T-helper 1 cell treated with Interleukin-12 subunit alpha and Interleukin-12 subunit beta and Interleukin-4 antibody, amounts not matched to agents 30 μg/mL and 1 μg/mL, for 36 hours (primary cell): ENCODE measurements around the gene CA10.

ENCODE experiments used
- H3K27ac Mint-ChIP-seq: one replicate; pipeline ENCODE4 v1.8.0; 2021; ENCODE audit warnings: mild to moderate bottlenecking, mixed read lengths
- H3K27me3 Mint-ChIP-seq: one replicate; pipeline ENCODE4 v1.8.0; 2021; ENCODE audit warnings: low read depth, mixed read lengths
- H3K36me3 Mint-ChIP-seq: one replicate; pipeline ENCODE4 v1.8.0; 2021; ENCODE audit warnings: low read depth, mixed read lengths
- H3K4me1 Mint-ChIP-seq: one replicate; pipeline ENCODE4 v1.8.0; 2021; ENCODE audit warnings: low read depth, mixed read lengths
- H3K4me3 Mint-ChIP-seq: one replicate; pipeline ENCODE4 v1.8.0; 2021; ENCODE audit warnings: mild to moderate bottlenecking, moderate library complexity, mixed read lengths
- H3K9me3 Mint-ChIP-seq: one replicate; pipeline ENCODE4 v1.8.0; 2021; ENCODE audit warnings: mixed read lengths

The CA10 gene

DNA sequence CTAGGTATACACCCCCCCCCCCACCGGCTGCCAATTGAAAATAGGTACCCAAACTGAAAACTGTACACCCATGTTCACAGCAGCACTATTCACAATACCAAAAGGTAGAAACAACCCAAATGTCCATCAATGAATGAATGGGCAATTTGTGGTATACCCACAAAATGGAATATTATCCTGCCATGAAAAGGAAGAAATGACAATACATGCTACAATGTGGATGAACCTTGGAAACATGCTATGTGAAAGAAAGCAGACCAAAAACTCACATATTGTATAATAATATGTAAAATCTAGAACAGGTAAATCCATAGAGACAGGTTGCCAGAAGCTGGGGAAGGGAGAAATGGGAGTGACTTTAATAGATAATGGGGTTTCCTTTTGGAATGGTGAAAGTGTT lies 480.6 kb downstream of the CA10 start:
- no peaks in the 10 kb centered on the region for H3K4me1 Mint-ChIP-seq
- no peaks in the 10 kb centered on the region for H3K36me3 Mint-ChIP-seq
- H3K27ac Mint-ChIP-seq, result no peak overlapping the region
- H3K4me3 Mint-ChIP-seq, result no peak overlapping the region
- H3K9me3 Mint-ChIP-seq, result no peaks in the 10 kb centered on the region
- H3K27me3 Mint-ChIP-seq, result peaks cover 5% of the 10 kb centered on the region

DNA sequence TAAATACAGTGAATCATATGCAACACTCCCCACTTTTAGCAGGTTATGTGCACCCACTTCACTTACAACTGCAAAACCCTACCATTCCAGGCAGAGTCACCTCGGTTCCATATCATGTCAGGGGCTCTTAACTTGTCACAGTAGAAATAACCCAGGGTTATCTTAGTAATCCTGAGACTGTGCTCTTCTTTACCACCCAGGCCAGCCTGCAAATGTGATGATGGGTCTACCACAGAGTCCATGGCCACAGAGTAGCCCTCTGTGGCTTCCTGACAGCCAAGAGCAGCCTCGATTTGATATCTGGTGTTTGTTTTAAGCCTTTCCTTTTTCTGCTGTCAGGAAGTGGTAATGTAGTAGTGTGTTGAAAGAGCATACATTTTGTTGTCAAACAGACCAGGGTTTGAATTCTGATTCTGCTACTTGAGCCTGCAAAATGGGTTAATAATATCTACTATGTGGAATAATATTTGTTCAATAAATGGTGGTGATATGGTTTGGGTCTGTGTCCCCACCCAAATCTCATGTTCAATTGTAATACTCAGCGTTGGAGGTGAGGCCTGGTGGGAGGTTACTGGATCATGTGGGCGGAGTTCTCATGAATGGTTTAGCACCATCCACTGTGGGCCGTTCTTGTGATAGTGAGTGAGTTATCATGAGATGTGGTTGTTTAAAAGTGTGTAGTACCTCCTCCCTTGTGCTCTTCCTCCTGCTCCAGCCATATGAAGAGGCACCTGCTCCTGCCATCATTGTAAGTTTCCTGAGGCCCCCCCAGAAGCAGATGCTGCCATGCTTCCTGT lies 481.6 kb downstream of the CA10 start:
- no peaks in the 10 kb centered on the region for H3K4me1 Mint-ChIP-seq
- peaks cover 5% of the 10 kb centered on the region for H3K27me3 Mint-ChIP-seq
- H3K9me3 Mint-ChIP-seq, result no peaks in the 10 kb centered on the region
- H3K4me3 Mint-ChIP-seq, result no peak overlapping the region
- no peak overlapping the region for H3K27ac Mint-ChIP-seq
- no peaks in the 10 kb centered on the region for H3K36me3 Mint-ChIP-seq

DNA sequence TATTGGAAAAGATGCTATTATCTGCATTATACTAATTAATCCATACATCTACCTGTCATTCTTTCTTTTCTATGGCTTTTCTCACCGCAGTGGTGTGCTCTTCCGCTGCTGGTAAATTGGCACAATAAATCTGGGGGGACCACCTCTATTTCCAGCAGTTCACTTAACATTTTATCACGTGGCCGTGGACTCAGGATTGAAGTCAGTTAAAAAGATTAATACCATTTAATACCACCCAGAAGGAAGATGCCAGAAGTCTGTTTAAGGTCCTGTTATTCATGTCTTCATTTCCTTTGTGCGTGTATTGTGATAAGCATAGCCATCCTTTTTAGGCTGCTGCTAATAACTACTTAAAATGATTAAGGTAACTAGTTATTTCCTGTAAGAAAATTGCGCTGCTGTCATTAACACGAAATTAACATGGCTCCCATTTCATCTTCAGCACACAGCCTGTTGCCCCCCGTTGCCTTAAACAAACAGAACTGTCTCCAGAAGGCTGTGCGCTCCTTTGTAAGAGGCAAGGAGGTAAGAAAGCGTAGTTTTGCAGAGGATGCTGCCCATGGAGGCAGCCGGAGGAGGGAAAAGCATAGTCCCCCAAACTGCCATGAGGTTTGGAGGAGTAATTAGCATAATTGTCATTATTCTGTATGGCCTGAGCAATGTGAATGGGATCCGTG lies 483.8 kb downstream of the CA10 start:
- Mint-ChIP-seq H3K27ac (no peak overlapping the region), H3K4me3 (no peak overlapping the region), H3K36me3 (no peaks in the 10 kb centered on the region), H3K4me1 (no peaks in the 10 kb centered on the region), H3K27me3 (peaks cover 5% of the 10 kb centered on the region), H3K9me3 (no peaks in the 10 kb centered on the region)

DNA sequence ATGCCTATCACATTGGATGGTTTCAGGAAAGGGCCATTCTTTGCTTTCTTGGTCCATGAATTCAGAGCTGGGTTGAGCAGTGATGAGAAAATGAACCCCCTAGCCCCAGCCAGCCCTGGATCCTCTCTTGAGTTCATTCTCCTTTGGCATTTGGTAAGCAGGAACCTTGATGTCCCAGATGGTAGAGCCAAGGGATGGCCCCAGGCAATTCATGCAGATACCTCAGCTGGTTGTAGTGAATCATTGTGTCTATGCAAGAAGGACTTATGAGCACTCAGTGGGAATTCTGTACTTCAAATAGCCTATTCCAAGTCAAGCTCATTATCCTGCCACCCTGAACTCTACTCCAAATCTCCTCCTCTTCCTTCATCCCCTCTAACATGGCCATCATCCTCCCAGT lies 485.4 kb downstream of the CA10 start:
- Mint-ChIP-seq H3K27me3 (peaks cover 5% of the 10 kb centered on the region), H3K27ac (no peak overlapping the region), H3K9me3 (no peaks in the 10 kb centered on the region), H3K4me3 (no peak overlapping the region), H3K4me1 (no peaks in the 10 kb centered on the region), H3K36me3 (no peaks in the 10 kb centered on the region)

DNA sequence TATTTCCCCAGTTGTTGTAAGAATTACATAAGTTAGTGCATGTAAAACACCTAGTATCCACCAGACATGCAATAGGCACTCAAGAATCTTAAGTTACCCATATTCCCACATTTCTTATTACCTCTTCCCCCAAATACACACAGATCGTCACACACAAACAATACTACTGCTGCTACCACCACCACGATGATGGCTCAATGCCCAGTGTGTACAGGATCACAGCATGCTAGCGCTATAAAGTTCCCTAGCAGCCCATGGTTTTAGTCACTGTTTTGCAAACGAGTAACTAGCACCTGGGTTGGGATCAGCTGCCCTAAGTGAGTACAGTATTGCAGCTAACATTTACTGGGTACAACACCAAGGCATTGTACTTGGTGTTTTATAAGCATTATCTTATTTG lies 486.4 kb downstream of the CA10 start:
- Mint-ChIP-seq H3K4me1 (no peaks in the 10 kb centered on the region), H3K36me3 (no peaks in the 10 kb centered on the region), H3K9me3 (no peaks in the 10 kb centered on the region), H3K27ac (no peak overlapping the region), H3K4me3 (no peak overlapping the region), H3K27me3 (peaks cover 5% of the 10 kb centered on the region)

DNA sequence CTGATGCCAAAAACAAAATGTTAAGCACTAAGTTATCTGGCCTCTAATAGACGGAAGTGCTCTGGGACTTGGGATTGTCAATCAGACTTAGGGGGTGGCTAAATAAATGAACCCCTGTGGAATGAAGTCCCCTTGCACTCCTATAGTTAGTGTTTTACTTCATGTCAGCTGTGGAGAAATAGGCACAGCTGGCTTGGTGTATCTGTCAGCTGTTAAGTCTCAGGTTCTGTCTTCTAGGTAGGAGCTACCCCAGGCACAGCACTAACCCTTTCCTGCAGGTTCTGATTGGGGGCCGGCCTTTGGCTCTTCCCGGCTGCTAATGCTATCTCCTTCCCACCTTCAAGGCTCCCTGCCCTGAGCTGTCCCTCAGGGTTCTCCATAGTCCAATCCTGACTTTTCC lies 487.6 kb downstream of the CA10 start:
- Mint-ChIP-seq H3K36me3 (no peaks in the 10 kb centered on the region), H3K27ac (no peak overlapping the region), H3K4me3 (no peak overlapping the region), H3K9me3 (no peaks in the 10 kb centered on the region), H3K4me1 (no peaks in the 10 kb centered on the region), H3K27me3 (peaks cover 5% of the 10 kb centered on the region)

DNA sequence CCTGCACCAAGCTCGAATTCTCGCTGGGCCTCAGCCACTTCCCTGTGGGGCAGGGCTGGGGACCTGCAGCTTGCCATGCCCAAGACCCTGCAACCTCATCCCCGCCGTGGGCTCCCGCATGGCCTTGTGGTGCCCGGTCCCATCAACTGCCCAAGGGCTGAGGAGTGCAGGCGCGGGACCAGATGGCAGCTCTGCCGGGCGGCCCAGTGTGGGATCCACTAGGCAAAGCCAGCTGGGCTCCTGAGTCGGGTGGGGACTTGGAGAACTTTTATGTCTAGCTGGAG lies 489.6 kb downstream of the CA10 start:
- no peaks in the 10 kb centered on the region for H3K9me3 Mint-ChIP-seq
- H3K4me3 Mint-ChIP-seq, result no peak overlapping the region
- H3K27ac Mint-ChIP-seq, result no peak overlapping the region
- peaks cover 3% of the 10 kb centered on the region for H3K27me3 Mint-ChIP-seq
- H3K4me1 Mint-ChIP-seq, result no peaks in the 10 kb centered on the region
- no peaks in the 10 kb centered on the region for H3K36me3 Mint-ChIP-seq

DNA sequence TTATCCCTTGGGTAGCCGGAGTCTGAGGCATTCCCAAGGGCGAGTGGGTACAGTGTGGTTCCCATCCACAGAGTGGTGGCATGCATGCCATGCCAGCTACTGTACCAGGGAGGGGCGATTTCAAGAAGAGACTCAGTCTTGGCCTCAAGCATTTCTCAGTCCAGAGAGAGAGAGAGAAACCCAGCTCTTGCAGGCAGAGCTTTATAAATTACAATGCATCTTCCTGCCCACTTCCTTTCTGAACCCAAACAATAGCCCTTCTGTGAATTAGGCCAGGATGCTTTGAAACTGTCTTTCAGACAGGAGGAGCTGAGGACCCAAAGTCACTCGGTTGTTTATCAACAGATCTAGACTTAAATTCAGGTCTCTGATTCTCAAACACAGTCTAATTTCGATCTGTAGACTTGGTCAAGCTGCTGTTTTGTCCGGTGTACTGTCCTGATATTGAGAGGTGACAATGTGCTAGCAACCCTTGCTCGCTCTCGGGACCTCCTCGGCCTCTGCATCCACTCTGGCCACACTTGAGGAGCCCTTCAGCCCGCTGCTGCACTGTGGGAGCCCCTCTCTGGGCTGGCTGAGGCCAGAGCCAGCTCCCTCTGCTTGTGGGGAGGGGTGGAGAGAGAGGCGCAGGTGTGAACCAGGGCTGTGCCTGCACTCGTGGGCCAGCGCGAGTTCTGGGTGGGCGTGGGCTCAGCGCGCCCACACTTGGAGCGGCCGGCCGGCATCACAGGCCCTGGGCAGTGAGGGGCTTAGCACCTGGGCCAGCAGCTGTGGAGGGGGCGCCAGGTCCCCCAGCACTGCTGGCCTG lies 490.2 kb downstream of the CA10 start:
- no peaks in the 10 kb centered on the region for H3K9me3 Mint-ChIP-seq
- H3K27ac Mint-ChIP-seq, result no peak overlapping the region
- peaks cover 2% of the 10 kb centered on the region for H3K27me3 Mint-ChIP-seq
- H3K4me3 Mint-ChIP-seq, result no peak overlapping the region
- no peaks in the 10 kb centered on the region for H3K36me3 Mint-ChIP-seq
- H3K4me1 Mint-ChIP-seq, result no peaks in the 10 kb centered on the region

DNA sequence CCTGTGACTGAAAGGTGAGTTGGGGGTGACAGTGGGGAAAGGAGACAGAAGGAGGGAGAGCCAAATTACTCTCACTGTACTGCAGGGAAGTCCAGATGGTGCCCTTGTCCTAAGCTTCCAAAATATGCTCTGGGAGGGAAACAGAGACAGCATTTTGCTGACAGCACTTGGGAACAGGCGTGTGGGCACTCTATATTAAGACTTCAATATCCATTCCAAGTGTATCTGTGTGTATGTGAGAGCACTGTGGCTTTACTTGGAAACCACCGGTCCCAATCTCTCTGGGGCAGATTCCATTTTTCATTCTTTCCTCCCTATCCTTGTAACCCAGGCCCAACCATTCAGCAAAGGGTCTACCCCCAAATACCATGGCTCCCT lies 490.8 kb downstream of the CA10 start:
- H3K36me3 Mint-ChIP-seq, result no peaks in the 10 kb centered on the region
- H3K27me3 Mint-ChIP-seq, result peaks cover 4% of the 10 kb centered on the region
- no peaks in the 10 kb centered on the region for H3K9me3 Mint-ChIP-seq
- H3K4me1 Mint-ChIP-seq, result no peaks in the 10 kb centered on the region
- H3K27ac Mint-ChIP-seq, result no peak overlapping the region
- H3K4me3 Mint-ChIP-seq, result no peak overlapping the region

DNA sequence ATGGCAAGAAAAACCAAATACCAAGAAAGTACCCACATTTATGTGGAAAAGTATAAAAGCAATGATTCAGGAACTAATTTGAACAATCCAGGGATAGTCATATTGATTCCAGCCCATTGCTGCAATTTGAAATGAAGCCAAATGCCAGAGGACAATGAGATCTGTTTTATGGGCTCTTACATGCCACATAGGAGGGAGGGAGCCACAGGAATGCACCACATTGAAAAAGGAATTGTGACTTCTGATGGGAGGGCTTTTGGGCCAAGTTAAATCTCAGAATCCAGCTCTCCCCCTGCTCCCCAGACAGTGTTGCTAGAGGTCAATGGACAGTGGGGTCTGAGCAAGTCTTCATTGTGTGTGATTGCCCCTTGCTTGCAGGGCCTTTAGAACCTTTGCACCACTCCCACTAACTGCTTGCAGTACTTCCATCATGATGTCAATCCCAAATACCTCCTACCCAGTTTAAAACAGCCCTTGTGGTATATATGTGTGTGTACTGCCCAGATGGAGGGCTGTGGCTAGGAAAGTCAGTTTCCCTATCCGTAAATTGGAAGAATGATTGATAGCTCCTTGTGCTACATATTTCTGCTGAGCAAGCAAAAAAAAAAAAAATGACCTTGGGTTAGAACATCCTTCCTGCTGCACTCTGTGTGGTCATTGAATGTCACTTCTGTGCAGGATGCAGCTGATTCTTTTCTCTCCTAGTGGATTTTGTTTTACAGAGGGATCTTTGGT lies 491.4 kb downstream of the CA10 start:
- H3K27ac Mint-ChIP-seq, result no peak overlapping the region
- no peaks in the 10 kb centered on the region for H3K9me3 Mint-ChIP-seq
- H3K27me3 Mint-ChIP-seq, result peaks cover 4% of the 10 kb centered on the region
- no peaks in the 10 kb centered on the region for H3K4me1 Mint-ChIP-seq
- H3K4me3 Mint-ChIP-seq, result no peak overlapping the region
- H3K36me3 Mint-ChIP-seq, result no peaks in the 10 kb centered on the region

DNA sequence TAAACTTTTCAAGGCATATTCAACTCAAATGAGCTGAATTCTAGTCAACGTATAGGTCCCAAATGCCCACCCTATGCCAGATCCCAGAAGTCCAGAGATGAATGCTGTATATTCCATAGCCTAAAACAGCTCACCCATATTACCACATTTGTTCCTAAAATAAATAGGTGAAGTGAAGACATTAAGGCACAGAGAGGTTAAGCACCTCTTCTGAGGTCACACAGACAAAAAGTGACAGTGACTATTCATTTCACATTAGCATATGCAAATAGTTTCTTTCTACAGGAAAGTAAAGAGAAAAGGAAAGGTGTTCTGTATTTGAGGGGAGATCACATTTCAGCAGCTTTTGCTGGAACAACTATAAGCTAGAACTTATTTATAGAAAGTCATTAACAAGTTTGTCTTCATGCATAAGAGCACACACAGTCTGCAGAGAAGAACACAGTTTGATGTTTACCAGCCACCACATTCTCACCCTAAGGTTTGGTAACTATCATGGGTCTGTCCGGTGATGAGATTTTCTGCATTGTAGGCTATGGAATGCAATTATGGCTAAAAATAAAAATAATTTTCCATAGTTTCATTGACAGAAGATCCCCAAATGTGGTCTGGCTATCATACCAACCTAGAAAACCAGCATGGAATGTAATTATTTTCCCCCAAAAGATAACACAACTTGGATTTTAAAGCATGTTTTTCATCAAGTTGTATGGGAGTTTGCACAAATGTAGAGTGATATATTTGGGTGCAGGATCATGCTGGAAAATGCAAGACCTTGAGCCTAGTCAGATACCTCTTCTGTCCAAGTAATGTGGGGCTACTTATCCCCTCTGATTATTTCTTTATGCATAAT lies 496.1 kb downstream of the CA10 start:
- Mint-ChIP-seq H3K4me3 (no peak overlapping the region), H3K36me3 (no peaks in the 10 kb centered on the region), H3K27ac (no peak overlapping the region), H3K4me1 (no peaks in the 10 kb centered on the region), H3K9me3 (no peaks in the 10 kb centered on the region), H3K27me3 (peaks cover 12% of the 10 kb centered on the region)

DNA sequence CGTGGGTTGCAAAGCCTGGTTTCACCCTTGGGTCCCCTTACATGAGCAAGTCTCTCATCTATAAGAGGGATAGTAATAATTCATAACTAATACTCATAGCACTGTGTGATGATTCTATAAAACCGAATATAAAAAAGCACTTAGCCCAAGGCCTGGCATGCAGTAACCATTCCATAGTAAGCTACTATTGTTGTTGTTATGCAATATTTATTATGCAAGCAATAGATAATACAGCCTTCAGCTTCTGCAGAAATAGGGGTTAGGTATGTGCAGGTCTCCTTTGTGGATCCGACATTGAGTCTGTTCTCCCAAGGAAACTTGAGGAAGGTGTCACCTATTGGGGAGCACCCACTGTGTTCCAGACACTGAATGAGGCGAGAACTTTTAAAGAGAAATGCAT lies 497.1 kb downstream of the CA10 start:
- Mint-ChIP-seq H3K4me1 (no peaks in the 10 kb centered on the region), H3K27me3 (peaks cover 13% of the 10 kb centered on the region), H3K9me3 (no peaks in the 10 kb centered on the region), H3K36me3 (no peaks in the 10 kb centered on the region), H3K4me3 (no peak overlapping the region), H3K27ac (no peak overlapping the region)

DNA sequence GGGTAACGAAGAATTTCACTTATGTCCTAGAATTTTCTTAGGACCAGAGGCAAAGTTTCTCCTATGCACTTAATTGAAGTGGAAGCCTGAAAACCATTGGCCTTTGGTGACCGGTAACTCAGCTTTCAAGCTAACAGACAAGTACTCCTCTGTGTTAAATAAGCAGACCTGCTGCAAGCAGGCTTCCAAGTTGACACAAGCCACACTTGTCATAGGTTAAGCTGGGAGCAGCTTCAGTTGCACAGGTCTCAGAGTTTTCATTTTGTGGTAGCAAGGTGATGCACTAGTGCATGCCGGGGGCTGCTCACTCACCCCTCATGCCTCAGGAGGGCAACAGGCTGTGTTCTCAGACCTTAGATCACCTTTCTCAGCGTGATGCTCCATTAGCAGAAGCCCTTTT lies 498.2 kb downstream of the CA10 start:
- H3K4me1 Mint-ChIP-seq, result no peaks in the 10 kb centered on the region
- H3K27ac Mint-ChIP-seq, result no peak overlapping the region
- no peaks in the 10 kb centered on the region for H3K36me3 Mint-ChIP-seq
- no peak overlapping the region for H3K4me3 Mint-ChIP-seq
- peaks cover 13% of the 10 kb centered on the region for H3K27me3 Mint-ChIP-seq
- H3K9me3 Mint-ChIP-seq, result no peaks in the 10 kb centered on the region

DNA sequence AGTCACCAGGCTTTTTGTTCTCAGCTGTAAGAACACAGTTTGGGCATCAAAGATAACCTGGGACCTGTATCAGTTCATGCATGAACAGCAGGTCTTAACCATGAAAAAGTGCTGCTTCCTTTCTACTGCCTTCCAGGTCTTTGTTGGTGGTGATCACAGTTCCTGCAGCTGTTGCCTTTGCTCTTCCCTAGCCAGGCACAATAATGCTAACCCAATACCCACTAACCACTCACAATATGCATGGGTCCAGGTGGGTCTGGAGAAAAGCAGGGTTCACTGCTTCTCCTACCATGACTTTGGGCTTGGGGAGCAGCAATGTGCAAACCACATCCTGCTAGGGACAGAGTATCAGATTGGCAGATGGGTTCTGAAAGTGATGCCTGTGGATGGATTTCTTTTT lies 501.3 kb downstream of the CA10 start:
- no peak overlapping the region for H3K27ac Mint-ChIP-seq
- H3K36me3 Mint-ChIP-seq, result no peaks in the 10 kb centered on the region
- peaks cover 11% of the 10 kb centered on the region for H3K27me3 Mint-ChIP-seq
- H3K9me3 Mint-ChIP-seq, result no peaks in the 10 kb centered on the region
- H3K4me3 Mint-ChIP-seq, result no peak overlapping the region
- H3K4me1 Mint-ChIP-seq, result no peaks in the 10 kb centered on the region
